ENCODE results near the gene ZNF205.
A peak's percentile ranks its signal among the peaks of the same experiment; 100 is the strongest.

The ZNF205 gene

DNA sequence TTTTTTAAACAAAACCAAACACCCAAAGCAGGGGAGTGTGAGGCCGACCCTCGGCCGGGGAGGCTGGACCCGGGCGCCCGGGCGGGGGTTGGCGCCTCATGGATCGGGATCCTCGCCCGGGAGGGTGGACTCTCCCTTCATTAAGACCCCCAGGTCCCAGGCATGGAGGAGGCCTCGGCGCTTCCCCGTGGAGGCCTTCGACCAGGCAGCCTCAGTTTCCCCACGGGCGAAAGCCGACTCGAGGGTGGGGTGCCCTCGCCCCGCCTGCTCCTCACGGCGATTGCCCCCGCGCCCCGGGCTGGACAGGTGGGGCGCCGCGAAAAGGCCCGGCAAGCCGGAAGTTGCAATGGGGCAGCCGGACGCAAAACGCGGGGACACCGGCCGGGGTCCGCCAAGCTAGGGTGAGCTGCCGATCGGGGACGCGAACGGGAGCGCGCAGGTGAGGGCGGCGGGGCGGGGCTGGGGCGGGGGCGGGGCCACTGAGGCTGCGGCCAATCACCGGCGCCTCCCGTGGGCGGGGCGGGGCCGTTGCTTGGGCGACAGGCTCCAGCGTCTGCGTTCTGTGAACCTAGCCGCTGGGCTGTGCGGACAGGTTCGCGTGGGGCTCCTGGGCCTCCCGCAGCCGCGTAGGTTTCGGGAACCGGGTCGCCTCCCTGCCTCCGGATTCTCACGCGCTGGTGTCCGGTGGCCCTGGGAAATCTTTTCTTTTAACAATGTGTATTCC is 6.0 kb upstream of the ZNF205 start:
- Mint-ChIP-seq H3K36me3 (no peaks in the 10 kb centered on the region), H3K9me3 (ENCODE audit: low read depth) (no peaks in the 10 kb centered on the region), H3K4me3 (peak overlapping the region; percentile 89), H3K27ac (peak overlapping the region; percentile 94), H3K27me3 (no peaks in the 10 kb centered on the region), H3K4me1 (ENCODE audit: low read depth) (peaks cover 31% of the 10 kb centered on the region)

DNA sequence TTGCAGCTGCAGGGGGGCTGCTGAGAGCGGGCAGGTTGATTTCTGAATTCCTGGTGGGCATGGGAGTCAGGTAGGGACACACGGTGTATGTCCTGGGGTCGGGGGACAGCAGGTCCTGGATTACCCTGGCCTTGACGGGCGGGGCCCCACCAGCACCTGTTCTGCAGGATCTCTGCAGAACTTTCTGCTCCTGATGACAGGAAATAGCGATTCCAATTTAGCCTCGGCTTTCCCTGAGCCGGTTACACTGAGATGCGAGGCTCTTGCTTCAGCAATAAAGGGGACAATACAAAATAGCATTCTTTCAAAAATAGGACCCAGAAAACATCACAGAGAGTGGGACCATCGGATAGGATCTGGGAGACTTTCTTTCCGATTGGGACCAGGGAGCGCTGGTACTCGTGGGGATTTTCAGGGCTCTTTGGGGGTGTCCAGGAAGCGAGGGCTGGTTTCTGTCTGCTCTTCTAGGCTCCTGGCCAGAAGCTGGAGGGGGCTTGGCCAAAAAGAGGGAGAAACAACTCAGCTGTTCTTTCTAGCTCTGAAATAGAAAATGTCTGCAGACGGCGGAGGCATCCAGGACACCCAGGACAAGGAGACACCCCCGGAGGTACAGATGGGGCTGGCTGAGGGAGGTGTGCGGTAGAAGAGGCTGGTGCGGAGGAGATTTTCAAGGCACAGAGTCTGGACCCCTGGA is 642 bp downstream of the ZNF205 start:
- Mint-ChIP-seq H3K27ac (no peak overlapping the region), H3K36me3 (peaks cover 3% of the 10 kb centered on the region)

GRCh38 chr16:3113765-3114479 is 1.5 kb downstream of the ZNF205 start:
- H3K36me3 Mint-ChIP-seq, result peaks cover 3% of the 10 kb centered on the region
- no peaks in the 10 kb centered on the region for H3K9me3 Mint-ChIP-seq (ENCODE audit: low read depth)
- no peak overlapping the region for H3K27ac Mint-ChIP-seq
- no peak overlapping the region for H3K4me3 Mint-ChIP-seq
- H3K4me1 Mint-ChIP-seq (ENCODE audit: low read depth), result no peaks in the 10 kb centered on the region
- no peaks in the 10 kb centered on the region for H3K27me3 Mint-ChIP-seq

More for the DNA sequence above, 642 bp downstream of the ZNF205 start:
- Mint-ChIP-seq H3K4me3 (no peak overlapping the region), H3K9me3 (ENCODE audit: low read depth) (no peaks in the 10 kb centered on the region), H3K4me1 (ENCODE audit: low read depth) (no peaks in the 10 kb centered on the region), H3K27me3 (no peaks in the 10 kb centered on the region)

GRCh38 chr16:3115003-3115402 is 2.6 kb downstream of the ZNF205 start:
- Mint-ChIP-seq H3K4me3 (no peak overlapping the region), H3K4me1 (ENCODE audit: low read depth) (no peaks in the 10 kb centered on the region), H3K27me3 (no peaks in the 10 kb centered on the region), H3K27ac (no peak overlapping the region), H3K9me3 (ENCODE audit: low read depth) (no peaks in the 10 kb centered on the region), H3K36me3 (peaks cover 3% of the 10 kb centered on the region)

DNA sequence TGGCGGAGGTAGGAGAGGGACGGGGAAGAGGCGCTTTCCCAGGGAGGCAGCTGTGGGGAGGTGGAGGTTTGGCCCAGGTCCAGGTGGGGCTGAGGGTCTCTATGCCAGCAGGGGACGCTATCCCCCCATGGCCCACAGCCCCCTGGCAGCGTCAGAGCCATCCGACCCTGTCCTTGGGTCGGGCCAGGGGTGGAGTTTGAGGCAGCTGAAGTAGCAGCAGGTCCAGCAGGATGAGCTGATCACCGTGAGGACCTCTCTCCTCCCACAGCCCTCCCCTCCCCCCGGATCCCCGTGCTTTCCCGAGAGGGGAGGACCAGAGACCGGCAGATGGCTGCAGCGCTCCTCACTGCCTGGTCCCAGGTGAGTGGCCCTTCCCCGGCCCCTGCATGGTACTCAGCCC is 3.2 kb downstream of the ZNF205 start:
- H3K27me3 Mint-ChIP-seq, result no peaks in the 10 kb centered on the region
- H3K4me1 Mint-ChIP-seq (ENCODE audit: low read depth), result no peaks in the 10 kb centered on the region
- H3K36me3 Mint-ChIP-seq, result peaks cover 3% of the 10 kb centered on the region
- H3K9me3 Mint-ChIP-seq (ENCODE audit: low read depth), result no peaks in the 10 kb centered on the region
- no peak overlapping the region for H3K27ac Mint-ChIP-seq
- H3K4me3 Mint-ChIP-seq, result no peak overlapping the region

GRCh38 chr16:3118204-3118790 is 5.9 kb downstream of the ZNF205 start:
- peaks cover 3% of the 10 kb centered on the region for H3K36me3 Mint-ChIP-seq
- no peaks in the 10 kb centered on the region for H3K27me3 Mint-ChIP-seq
- no peak overlapping the region for H3K27ac Mint-ChIP-seq
- no peak overlapping the region for H3K4me3 Mint-ChIP-seq
- no peaks in the 10 kb centered on the region for H3K4me1 Mint-ChIP-seq (ENCODE audit: low read depth)
- no peaks in the 10 kb centered on the region for H3K9me3 Mint-ChIP-seq (ENCODE audit: low read depth)

GRCh38 chr16:3118846-3119245 is 6.5 kb downstream of the ZNF205 start:
- H3K4me3 Mint-ChIP-seq, result no peak overlapping the region
- no peaks in the 10 kb centered on the region for H3K27me3 Mint-ChIP-seq
- H3K9me3 Mint-ChIP-seq (ENCODE audit: low read depth), result no peaks in the 10 kb centered on the region
- H3K36me3 Mint-ChIP-seq, result peaks cover 3% of the 10 kb centered on the region
- H3K27ac Mint-ChIP-seq, result no peak overlapping the region
- H3K4me1 Mint-ChIP-seq (ENCODE audit: low read depth), result peaks cover 5% of the 10 kb centered on the region

GRCh38 chr16:3119286-3119685 is 6.9 kb downstream of the ZNF205 start:
- H3K36me3 Mint-ChIP-seq, result peaks cover 3% of the 10 kb centered on the region
- H3K27me3 Mint-ChIP-seq, result no peaks in the 10 kb centered on the region
- H3K4me1 Mint-ChIP-seq (ENCODE audit: low read depth), result peaks cover 5% of the 10 kb centered on the region
- H3K27ac Mint-ChIP-seq, result no peak overlapping the region
- no peak overlapping the region for H3K4me3 Mint-ChIP-seq
- no peaks in the 10 kb centered on the region for H3K9me3 Mint-ChIP-seq (ENCODE audit: low read depth)

DNA sequence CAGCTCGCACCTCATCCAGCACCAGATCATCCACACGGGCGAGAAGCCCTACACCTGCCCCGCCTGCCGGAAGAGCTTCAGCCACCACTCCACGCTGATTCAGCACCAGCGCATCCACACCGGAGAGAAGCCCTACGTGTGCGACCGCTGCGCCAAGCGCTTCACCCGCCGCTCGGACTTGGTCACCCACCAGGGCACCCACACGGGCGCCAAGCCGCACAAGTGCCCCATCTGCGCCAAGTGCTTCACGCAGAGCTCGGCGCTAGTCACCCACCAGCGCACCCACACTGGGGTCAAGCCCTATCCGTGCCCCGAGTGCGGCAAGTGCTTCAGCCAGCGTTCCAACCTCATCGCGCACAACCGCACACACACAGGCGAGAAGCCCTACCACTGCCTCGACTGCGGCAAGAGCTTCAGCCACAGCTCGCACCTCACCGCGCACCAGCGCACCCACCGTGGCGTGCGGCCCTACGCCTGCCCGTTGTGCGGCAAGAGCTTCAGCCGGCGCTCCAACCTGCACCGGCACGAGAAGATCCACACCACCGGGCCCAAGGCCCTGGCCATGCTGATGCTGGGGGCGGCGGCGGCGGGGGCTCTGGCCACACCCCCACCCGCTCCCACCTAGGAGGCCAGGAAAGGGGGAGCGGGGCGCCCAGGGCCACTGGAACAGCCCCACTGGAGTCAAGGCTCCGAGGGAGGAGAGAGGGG is 7.5 kb downstream of the ZNF205 start:
- Mint-ChIP-seq H3K27ac (no peak overlapping the region), H3K4me1 (ENCODE audit: low read depth) (peaks cover 9% of the 10 kb centered on the region), H3K27me3 (no peaks in the 10 kb centered on the region), H3K9me3 (ENCODE audit: low read depth) (no peaks in the 10 kb centered on the region), H3K4me3 (no peak overlapping the region), H3K36me3 (no peaks in the 10 kb centered on the region)

- Mint-ChIP-seq H3K9me3 (ENCODE audit: low read depth) (no peaks in the 10 kb centered on the region), H3K27ac (no peak overlapping the region), H3K4me3 (no peak overlapping the region), H3K27me3 (no peaks in the 10 kb centered on the region), H3K36me3 (no peaks in the 10 kb centered on the region), H3K4me1 (ENCODE audit: low read depth) (peaks cover 13% of the 10 kb centered on the region)
These were observed 8.0 kb downstream of the ZNF205 start for GRCh38 chr16:3120435-3120834.

GRCh38 chr16:3121851-3122467 is 9.6 kb downstream of the ZNF205 start:
- H3K4me3 Mint-ChIP-seq, result no peak overlapping the region
- H3K36me3 Mint-ChIP-seq, result no peaks in the 10 kb centered on the region
- H3K27me3 Mint-ChIP-seq, result no peaks in the 10 kb centered on the region
- H3K4me1 Mint-ChIP-seq (ENCODE audit: low read depth), result peaks cover 19% of the 10 kb centered on the region
- no peaks in the 10 kb centered on the region for H3K9me3 Mint-ChIP-seq (ENCODE audit: low read depth)
- H3K27ac Mint-ChIP-seq, result no peak overlapping the region

GRCh38 chr16:3122926-3123570 is 10.7 kb downstream of the ZNF205 start:
- Mint-ChIP-seq H3K27ac (peak overlapping the region; percentile 74), H3K4me3 (peak overlapping the region; percentile 95), H3K27me3 (no peaks in the 10 kb centered on the region), H3K9me3 (ENCODE audit: low read depth) (no peaks in the 10 kb centered on the region), H3K36me3 (no peaks in the 10 kb centered on the region), H3K4me1 (ENCODE audit: low read depth) (peaks cover 24% of the 10 kb centered on the region)

DNA sequence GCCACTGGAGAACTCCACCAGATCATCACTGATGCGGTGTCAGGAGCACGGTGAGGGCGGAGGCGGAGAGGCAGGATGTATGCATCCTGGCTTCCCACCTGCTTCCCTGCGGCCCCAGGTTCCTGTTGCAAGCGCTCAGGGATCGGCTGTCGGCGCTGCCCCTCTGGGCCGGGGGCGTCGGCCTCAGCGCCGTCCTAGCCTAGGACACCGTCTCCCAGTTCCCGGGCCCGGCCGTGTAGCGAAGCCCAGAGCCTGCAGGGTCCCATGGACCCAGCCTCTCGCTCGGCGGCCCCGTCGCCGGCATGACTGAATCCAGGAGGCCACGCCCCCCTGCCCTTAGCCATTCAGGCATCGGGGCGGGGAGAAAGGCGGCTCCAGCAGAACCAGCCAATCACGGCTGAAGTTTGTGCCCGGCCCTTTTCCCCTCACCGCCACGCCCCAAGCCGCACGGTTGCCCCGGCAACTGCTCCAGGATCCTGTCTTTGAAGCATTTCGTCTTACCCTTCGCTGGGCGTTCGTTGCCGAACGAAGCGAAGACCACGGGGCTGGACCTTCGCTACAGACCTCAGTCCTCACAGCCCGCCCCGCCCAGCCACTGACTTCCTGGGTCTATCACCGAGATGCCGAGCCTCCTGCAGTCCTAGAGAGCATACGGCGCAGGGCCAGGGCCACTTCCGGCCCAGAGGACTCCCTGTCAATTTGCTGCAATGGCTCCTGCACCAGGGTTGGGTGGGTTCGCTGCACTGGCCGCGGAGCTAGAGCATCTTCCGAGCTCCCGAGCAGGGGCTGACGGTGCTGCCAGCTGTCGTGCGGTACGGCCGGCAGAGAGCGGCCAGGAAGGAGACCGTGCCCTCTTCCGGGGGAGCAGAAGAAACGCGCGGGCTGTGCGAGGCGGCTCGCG is 11.8 kb downstream of the ZNF205 start:
- Mint-ChIP-seq H3K27ac (peak overlapping the region; percentile 92), H3K36me3 (no peaks in the 10 kb centered on the region), H3K4me1 (ENCODE audit: low read depth) (peaks cover 33% of the 10 kb centered on the region), H3K9me3 (ENCODE audit: low read depth) (no peaks in the 10 kb centered on the region), H3K27me3 (no peaks in the 10 kb centered on the region), H3K4me3 (peak overlapping the region; percentile 95)
